ENCODE measurements around the gene PITPNM3. TPM values are rescaled to one million over a fixed set of nuclear protein-coding genes. Genes with fewer than 3 reads are reported as not detected.

Gene PITPNM3
- total RNA-seq, 1 donor from 2014 or later: 5.8 TPM

DNA sequence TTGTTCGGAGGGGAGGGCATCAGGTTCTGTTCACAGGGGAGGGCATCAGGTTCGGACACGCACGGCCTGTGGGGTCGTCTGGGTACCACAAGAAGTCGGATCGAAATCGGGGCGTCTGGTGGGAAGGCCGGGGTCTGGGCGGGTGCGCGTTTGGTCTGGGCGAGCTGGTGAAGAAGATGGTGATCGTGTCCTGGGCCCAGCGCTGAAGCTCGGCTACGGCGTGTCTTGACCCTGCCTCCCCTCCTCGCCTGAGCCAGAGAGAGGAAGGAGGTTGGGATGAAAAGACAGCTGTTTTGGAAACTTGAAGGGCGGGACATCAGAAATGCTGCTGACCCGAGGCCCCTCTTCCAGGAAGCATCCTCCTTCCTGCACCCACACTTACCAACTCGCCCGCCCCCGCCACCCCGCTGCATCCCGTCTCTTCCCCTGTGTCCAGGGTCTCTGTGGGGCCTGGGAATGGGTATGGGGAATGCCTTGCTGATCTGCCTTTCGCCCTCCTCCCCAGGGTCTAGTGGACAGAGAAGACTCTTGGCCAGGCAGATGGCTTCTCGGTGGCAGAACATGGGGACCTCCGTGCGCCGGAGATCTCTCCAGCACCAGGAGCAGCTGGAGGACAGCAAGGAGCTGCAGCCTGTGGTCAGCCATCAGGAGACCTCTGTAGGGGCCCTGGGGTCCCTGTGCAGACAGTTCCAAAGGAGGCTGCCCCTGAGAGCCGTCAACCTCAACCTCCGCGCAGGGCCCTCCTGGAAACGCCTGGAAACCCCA, 111.6 kb downstream of the PITPNM3 start:
- DNase-seq (ENCODE audit: low spot score): no peak

DNA sequence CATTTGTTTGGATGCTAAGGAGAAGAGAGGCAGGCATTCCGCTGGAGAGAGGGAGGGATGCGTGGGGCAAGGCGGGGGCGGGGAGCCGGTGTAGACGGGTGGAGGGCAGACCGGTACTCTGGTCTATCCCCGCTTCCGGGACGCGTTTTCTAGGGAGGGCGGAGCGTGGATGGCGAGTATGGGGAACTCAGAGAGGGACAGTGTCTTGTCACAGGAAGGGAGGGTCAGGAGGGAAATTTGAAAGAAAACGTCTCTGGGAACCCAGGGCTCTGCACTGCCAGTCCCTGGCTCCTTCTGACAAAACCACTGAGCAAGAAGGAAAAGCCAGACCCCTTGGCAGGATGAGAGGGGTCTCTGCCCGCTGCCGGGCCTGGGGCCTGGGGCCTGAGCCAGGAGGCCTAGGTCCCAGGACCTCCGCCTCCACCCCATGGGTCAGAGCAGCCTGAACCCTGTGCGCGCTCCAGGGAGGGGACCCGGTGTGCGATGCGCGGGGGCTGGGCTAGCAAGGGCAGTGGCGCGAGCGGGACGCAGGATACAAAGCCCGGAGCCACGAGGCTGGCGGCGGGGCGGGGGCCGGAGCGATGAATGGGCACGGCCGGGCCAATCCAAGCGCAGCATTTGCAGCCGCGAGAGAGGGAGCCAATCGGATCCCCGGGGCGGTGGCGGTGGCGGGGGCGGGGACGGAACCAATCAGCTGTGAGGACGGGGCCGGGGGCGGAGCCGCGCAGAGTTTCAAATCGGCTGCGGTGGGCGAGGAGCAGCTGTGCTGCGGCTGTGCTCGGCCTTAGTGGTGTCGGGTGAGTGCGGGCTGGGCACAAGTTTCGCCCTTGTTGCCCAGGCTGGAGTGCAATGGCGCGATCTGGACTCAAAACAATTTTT, 112.4 kb downstream of the PITPNM3 start, which contains the start of gene PIMREG:
Gene PIMREG (plus strand): TSS at position 764 of the 879 bp plus-strand sequence. CDS start 656 bp downstream, outside the sequence.
- peak; percentile 96 for DNase-seq (ENCODE audit: low spot score)

DNA sequence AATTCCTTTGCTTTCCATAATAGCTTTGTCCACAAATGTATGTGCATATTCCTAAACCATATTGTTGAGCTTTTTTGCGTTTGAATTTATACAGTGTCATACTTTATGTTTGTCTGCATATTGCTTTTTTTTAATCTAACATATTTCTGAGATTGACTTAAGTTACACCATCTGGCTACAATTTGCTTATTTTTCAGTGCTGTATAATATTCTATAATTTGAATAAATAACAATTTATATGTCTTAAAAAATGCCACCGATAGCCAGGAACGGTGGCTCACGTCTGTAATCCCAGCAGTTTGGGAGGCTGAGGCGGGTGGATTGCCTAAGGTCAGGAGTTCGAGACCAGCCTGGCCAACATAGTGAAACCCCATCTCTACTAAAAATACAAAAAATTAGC, 113.6 kb downstream of the PITPNM3 start:
- no peak for DNase-seq (ENCODE audit: low spot score)

DNA sequence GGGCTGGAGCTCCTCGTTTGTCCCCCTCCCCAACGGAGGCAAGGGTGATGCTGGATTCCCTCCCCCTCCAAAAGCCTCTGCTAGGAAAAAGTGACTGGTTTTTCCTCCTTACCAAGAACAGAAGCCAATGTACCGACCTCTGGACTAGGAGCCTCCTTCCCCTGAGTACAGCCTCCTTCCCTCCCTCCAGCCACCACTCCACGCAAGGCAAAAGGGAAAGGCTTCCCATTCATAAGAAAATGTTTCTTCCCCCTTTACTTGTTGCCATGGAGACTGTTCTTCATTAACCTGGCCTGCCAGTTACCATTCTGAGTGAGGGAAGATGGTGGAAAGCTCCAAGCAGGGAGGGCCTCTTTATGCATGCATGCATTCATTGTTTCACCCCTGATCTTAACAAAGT, 116.4 kb downstream of the PITPNM3 start:
- no peak for DNase-seq (ENCODE audit: low spot score)

DNA sequence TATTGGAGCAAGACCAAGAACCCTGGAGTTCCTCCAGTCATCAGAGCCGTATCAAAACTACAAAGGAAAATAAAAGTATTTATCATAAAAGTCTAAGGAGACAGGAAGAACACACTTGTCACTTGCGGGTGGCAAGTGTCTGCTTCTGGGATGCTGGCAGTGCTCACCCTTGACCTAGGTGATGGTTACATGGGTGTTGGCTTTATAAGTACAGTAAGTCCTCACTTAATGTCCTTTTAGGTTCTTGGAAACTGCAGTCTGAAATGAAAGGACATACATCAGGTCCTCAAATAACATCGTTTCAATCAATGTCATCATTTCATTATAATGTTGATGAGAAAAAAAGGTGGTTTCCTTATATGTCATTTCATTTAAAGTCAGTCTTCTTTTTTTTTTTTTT, 118.4 kb downstream of the PITPNM3 start:
- DNase-seq (ENCODE audit: low spot score): no peak

DNA sequence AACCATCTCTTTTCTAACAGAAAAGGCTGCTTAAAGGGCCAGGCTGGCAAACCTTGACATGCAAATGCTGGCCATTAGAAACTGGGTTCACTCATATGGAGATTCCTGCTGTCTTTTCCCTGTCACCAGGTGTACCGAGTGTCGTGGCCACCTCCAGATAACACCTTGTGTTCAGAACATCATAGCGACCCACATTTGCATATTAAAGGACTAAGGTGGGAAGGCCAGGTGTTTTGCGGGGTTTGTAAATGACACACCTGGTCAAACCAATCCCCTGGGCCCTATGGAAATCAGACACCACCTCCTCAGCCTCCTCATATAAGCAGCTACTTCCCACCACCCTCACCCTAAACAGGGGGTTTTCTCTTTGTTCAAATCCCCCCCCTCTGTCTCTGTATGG, 118.9 kb downstream of the PITPNM3 start:
- no peak for DNase-seq (ENCODE audit: low spot score)

DNA sequence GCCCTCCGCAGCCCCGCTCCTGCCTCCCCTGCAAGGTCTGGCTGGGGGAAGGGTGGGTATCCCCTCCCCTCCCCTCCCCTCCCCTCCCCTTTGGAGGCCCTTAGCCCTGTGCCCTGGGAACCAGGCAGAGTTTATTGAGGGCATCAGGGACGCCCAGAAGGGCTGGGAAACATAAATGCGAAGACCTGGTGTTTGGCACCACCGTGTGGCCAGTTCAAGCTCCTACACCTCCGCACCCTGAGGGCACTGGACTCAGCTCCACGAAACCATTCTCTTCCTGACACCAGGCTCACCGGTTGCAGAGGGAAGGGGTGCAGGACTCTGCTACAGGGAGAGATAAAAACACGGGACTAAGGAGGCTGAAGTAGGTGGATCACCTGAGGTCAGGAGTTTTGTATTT, 120.4 kb downstream of the PITPNM3 start:
- DNase-seq (ENCODE audit: low spot score): no peak

DNA sequence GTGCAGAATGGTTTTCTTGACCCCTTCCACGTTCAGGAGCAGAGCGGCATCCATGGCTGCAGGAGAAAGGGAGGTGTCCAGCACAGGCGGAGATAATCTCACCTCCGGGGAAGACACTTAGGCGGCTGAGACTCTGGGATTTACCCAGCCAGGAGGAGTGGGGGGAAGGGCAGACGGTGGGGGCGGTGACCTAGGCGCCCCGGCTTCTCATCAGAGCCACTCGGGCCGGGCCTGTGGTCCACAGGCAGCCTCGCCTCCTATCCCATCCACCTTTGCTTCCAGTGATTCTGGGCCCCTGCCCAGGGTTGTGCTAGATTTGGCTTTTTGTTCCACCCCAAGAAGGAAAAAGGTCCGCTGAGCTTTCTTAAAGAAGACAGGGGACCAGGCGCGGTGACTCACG, 121.3 kb downstream of the PITPNM3 start, which contains the start of gene AIPL1:
Gene AIPL1 (minus strand): TSS at position 71 of the 400 bp plus-strand sequence. CDS start 17 bp downstream, at position 54.
- DNase-seq (ENCODE audit: low spot score): no peak

DNA sequence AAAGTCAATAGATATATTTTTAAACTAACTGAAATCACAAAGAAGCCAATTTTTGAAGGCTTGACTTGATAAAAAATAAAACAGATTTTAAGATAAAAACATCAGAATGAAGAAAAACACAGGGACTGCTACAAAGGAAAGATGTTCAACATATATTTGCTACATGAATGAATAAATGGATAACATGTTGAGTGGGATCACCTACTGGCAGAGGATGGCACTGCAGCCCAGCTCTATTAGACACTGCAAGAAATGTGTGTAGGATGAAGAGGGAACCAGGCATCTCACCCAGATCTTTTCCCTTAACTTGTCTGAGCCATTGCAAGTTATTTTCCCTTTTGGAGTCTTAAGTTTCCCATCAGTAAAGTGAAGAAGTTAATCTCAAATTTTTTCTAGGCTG, 125.6 kb downstream of the PITPNM3 start:
- DNase-seq (ENCODE audit: low spot score): no peak

DNA sequence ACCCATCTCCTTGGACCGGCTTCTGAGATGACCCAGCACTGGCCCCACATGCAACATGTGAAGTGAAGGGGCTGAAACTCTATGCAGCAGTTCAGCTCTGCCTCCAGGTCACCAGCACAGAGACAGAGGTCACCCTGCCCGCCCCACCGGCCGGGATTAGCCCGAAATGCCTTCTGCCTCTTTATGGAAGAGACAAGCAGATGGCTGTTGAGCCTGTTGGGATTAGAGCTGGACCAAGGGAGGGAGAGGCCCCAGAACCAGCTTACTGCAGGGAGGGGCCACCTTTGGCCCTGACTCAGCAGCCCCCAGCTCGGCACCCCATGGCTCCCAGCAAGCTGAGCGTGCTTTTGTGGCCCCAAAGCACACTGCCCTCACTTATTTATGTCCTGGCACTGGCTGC, 127.1 kb downstream of the PITPNM3 start:
- DNase-seq (ENCODE audit: low spot score): no peak

DNA sequence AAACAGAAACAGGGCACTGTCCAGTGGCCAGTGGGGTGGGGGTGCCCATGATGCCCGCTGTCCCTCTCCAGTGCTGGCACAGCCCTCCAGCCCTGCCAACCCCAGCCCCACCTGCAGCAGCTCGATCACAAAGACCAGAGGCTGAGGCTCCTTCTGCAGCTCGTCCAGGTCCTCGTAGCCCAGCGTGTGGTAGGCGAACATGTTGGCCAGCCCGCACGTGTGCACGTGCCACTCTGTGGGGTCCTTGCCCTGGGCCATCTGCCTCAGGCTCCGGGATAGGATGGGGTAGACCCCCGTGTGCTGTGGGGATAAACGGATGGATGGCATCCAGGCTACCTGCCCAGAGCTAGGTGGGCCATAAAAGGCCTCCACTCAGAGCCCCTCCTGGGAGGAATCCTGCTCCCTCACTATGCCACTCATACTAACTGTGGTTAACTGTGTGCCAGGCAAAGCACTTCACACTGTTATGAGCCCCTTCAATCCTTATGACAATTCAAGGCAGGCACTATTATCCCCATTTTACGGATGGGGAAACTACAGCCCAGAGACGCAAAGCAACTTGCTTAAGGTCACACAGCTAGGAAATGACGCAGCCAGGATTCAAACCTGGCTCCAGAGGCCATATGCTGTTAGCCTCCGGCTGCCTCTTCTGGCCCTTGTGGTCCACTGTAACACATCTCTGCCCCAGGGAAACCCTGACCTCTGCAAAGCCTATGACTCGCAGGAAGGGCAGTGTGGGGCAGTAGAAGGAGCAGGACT, 128.0 kb downstream of the PITPNM3 start:
- no peak for DNase-seq (ENCODE audit: low spot score)

DNA sequence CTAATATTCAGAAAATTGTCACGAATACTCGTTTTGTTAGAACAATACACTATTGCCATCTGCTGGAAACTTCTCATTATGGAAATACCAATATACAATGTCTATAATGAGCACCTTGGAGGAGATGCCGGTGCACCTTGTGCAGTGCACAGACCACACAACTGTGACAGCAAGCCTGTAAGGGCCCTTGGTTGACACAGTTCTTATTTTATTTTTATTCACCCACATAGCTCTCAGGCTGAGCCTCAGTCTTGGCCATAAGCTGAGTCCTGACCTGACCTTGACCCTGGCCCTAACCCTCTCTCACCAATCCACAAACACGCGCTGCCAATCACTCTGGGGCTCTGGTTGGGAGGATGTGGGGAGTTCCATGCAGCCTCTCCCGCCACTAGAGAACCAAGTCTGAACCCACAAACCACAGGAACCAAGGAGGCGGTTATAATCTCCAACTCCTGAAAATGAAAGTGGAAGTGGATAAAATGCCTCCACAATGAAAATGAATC, 129.0 kb downstream of the PITPNM3 start:
- no peak for DNase-seq (ENCODE audit: low spot score)

DNA sequence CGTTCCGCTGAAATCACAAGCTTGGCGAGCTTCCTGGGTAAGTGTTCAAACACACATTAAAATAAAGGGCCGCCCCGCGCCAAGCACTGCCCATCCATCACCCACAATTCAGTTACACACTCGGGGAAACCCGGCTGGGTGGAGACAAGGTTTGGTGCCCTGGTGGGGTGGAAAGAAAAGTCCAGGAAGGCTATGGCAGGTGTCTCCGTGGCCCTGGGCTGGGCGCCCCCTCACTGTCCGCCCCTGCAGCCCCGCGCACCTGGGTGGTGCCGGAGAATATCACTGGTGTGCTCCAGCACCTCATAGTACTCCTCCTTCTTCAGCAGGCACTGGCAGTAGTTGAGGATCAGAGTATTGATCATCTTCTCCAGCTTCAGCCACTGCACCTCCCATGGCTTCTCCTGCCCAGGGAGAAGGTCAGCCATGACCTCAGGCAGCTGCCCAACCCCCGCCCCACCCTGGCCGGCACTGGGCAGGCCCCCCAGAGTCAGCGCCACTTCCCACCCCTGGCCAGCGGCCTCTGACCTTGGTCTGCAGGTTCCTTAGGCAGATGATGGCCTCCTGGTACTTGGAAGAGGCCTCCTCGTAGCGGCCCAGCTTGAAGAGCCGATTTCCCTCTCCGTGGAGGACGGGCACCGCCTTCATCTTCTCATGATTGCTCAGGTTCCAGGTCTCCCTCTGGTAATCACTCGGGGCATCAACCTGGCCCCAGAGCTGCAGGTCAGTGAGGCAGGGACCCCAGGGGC, 129.8 kb downstream of the PITPNM3 start:
- no peak for DNase-seq (ENCODE audit: low spot score)

DNA sequence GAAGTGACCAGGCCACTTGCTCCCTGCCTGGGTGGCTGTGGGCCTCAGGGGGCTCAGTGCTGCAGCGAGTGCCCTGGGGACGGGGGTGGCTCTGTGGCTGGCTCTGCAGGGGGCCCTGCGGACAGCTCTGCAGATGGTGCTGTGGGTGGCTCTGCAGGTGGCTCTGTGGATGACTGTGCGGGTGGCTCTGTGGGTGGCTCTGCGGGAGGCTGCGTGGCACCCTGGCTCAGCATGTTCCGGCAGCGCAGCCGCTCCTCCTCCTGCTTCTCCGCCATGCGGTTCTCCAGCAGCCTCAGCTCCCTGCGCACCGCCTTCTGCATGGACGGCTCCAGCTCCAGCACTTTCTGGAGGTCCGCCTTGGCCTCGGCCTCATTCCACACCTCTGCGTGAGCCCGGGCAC, 130.9 kb downstream of the PITPNM3 start:
- DNase-seq (ENCODE audit: low spot score): no peak

DNA sequence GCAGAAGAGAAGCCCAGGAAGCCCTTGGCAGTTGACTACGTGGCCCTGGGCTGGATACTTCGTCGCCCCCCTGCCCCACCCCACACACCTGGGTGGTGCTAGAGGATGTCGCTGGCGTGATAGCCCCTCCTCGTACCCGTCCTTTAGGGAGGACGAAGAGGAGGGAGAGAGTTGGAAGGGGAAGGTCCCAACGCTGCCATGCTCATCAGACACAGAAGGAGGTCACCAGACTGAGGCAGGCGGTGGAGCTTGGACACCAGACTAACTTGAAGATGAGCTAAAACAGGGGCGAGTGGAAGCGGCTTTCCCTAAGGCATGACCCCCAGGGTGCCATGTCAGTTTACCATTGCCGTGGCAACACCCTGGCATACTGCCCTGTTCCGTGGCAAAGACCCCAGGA, 132.4 kb downstream of the PITPNM3 start:
- DNase-seq (ENCODE audit: low spot score): no peak

DNA sequence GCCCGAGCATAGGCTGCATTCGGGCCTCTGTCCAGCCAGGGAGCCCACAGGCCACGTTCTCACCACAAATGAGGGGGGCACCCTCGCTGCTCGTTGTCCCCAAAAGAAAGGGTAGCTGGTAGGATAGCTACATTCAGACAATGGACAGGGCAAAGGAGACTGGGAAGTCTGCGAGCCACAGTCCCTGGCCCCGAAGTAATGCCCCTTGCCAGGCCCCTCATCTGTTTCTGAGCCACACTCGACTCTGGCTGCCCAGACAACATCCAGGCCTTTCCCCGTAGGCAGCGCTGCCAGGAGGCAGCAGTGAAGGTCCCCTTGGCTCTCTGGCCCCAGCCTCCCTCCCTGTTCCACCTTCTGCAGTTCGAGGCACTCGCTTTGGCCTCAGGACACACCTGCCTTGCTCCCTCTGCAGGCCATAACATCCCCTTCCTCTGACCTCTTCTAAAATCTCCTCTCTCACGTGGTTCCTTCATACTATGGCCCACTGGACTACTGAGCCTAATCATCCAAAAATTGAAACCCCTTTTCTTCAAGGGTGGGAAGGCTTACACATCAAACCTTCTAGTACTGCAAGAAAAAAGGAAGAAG, 133.6 kb downstream of the PITPNM3 start:
- DNase-seq (ENCODE audit: low spot score): no peak

DNA sequence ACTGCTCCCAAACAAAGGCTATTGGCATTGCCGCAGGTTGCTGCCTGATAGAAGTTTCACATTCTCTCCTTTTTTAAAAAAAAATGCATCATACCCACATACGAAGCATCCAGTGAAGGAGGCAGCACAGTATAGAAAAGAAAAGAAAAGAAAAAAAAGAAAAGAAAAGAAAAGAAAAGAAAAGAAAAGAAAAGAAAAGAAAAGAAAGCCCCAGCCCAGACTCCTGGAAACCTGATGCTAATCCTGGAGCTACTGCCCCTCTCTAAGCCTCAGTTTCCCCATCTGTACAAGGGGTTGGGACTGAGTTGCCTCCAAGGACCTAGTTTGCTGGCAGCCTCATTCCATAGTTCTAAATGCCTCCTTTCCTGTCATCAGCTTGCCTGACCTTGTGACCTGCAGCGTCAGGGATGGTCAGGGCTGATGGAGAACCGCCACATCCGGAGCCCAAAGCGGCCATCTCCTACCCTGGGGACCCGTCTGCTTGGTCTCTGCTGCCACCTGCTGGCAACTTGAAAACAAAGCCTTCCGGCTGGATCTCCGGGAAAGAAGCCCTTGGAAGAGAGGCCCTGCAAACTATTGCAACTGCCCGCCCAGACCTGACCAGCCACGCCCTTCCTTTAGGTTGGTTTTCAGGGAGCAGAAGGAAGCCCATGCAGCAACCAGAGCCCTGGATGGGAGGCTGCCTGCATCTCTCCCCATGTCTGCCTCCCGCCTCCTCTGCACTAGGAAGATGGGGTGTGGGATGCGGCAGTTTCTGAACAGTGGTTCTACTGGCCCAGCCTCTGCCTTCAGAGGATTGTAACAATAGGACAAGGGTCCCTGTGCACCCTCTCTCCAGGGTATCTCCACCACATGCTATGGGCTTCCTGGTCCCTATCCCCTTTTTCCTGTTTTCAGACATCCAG, 134.4 kb downstream of the PITPNM3 start:
- DNase-seq (ENCODE audit: low spot score): peak; percentile 86

DNA sequence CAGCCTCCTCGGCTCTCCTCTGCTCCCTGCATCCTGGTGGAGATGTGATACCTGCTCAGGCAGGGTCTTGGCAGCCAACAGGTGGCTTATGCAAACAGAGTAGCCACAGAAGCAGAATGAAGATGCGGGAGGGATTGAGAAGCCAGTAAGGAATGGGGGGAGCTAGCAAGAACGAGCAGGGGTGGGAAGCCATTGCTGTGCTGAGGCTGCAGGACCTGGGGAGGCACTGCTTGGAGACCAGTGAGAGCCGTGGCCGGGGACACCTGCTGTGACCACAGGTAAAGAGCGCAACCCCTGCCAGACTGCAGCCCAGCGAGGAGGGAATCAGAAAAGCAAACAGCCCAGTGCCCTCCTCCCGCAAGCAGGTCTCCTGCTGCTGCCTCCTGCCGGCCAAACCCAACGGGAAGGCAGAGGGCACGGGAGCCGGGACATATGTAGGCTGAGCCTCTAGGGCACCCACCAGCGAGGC, 136.1 kb downstream of the PITPNM3 start:
- no peak for DNase-seq (ENCODE audit: low spot score)

DNA sequence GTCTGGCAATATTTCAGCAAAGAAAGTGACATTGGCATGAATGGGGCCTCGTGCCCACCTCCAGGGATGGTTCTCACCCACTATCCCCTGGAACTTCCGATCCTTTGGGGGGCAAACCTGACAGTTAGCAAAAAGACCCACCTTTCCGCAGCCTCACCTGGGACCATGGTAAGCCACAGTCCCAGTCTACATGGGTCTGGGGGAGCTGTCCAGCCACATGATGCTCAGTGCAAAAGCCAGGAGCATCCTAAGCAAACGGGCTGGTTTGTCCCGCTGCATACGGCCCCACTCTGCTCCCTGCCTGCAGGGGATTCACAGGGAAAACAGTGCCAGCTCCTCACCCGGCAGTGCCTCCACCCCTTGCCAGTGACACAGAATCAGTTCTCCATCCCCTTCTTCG, 140.7 kb downstream of the PITPNM3 start:
- no peak for DNase-seq (ENCODE audit: low spot score)

DNA sequence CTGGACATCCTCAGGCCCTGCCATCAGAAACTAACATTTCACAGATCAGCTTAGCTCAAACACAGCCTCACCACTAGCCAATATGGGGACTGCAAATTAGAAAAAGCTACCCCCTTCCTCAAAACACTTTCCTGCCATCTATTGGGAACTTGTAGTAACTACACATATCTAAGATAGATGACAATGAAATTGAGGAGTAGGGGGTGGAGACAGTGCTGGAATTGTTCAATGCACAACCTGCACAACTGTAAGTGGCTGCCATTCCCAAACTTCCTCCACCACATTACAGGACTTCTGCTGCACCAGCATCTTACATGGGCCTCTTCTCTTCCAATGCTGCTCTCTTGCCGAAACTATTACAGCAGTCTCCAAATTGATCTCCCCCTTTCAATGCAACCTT, 143.3 kb downstream of the PITPNM3 start:
- no peak for DNase-seq (ENCODE audit: low spot score)
